GM12872 (cell line): ENCODE measurements around the gene IRX4.

ENCODE experiments used
- TF ChIP-seq, protein P1 (sequence below): IDR thresholded peaks from 3 replicates; pipeline ENCODE4 v1.5.1; 2011; ENCODE audit warnings: low read depth, mild to moderate bottlenecking, low read length, moderate library complexity; ENCODE audit not compliant: insufficient read depth

The IRX4 gene

DNA sequence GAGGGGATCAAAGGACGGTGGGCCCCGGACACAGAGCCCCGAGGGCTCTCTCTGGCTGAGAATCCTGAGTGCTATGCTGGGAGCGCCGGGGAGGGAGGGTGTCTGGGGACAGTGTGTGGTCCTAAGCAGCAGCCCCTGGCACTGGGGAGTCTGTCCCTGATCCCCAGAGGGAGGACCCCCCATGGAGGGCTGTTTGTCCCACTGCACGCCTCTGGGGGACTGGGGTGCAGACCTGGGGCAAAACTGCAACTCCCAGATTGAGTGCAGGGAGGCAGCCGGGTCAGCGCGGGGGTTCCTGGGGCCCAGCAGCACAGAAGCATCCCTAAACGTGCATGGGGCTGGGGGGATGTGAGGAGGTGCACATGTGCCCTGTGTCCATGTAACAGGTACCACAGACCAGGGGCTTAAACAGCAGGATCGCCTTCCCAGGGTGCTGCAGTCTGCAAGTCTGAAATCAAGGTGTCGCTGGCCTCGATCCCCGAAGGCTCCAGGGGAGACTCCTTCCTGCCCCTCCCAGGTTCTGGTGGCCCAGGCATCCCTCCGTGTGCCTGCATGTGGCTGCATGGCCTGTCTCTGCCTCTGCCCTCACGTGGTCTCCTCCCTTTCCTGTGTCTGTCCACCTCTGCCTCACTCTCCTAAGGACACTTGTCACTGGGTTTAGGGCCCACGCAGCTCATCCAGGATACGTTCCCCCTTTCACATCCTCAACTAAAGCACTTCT, 35.9 kb upstream of the IRX4 start:
- TF ChIP-seq, protein P1, sequence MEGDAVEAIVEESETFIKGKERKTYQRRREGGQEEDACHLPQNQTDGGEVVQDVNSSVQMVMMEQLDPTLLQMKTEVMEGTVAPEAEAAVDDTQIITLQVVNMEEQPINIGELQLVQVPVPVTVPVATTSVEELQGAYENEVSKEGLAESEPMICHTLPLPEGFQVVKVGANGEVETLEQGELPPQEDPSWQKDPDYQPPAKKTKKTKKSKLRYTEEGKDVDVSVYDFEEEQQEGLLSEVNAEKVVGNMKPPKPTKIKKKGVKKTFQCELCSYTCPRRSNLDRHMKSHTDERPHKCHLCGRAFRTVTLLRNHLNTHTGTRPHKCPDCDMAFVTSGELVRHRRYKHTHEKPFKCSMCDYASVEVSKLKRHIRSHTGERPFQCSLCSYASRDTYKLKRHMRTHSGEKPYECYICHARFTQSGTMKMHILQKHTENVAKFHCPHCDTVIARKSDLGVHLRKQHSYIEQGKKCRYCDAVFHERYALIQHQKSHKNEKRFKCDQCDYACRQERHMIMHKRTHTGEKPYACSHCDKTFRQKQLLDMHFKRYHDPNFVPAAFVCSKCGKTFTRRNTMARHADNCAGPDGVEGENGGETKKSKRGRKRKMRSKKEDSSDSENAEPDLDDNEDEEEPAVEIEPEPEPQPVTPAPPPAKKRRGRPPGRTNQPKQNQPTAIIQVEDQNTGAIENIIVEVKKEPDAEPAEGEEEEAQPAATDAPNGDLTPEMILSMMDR: no peak

DNA sequence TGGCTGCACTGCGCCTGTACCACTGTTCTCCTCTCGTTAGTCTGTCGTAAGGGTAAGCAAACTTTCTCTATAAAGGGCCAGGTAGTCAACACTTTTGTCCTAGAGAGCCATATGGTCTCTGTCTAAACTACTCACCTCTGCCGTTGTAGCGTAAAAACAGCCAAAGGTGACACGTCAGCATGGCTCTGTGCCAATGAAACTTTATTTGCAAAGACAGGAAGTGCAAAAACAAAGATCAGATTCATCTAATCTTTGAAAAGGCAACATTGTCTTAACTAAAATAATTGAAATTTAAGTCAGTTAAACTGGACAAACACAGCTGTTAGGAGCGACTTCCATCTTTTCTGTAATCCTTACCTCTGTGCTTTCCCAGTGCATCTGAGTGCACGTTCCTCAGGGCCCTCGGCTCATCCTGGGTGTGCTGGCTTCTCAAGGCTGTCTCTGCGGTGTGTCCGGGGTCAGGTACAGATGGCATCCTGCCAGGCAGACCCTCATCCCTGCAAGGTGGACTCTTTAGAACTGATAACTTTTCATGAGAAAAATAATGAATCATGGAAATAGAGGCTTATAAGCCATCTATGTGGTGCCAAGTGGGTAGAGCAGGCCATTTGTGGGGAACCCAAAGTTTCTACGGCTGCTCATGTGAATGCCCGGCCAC, 35.2 kb upstream of the IRX4 start:
- TF ChIP-seq, protein P1: no peak

GRCh38 chr5:1916041-1917001, 33.6 kb upstream of the IRX4 start:
- TF ChIP-seq, protein P1: no peak

DNA sequence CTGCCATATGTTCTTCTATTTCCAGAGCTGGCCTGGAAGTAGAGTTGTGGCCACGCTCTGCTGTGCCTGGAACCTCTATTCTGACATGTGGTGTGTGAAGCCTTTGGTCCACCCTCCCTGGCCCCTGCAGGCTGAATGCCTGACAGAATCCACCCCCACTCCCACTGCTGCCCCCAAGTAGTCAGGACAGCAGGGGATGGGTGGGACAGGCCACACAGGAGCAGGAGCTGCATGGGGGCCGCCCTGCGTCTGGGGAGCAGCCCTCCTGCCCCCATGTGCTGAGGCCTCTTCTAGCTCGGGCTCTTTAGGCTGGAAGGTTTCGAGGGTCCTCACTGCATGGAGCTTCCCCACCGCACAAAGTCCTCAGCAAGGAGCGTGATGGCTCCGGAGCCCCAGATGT, 32.6 kb upstream of the IRX4 start:
- TF ChIP-seq, protein P1: no peak

DNA sequence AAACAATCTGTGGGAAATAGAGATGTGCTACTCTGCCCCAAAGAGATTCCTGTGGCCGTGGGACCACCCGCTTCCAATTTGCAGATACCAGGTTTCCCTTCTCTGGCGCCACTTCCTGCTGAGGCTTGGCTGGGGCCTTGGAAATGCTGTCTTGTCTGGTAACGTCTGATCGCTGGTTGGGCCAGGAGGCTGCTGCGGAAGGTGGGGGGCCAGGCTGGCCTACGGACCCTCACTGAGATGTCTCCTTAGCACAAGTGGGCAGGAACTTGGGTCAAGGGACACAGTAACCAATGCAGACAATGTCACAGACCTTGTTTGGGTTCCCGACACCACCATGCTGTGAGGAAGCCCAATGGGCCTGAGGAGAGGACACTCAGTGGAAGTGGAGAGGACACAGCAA, 31.7 kb upstream of the IRX4 start:
- TF ChIP-seq, protein P1: no peak

- TF ChIP-seq, protein P1: no peak
These were observed 30.9 kb upstream of the IRX4 start for GRCh38 chr5:1913578-1913977.
